Natural killer cell treated with Interleukin-12 subunit alpha and Interleukin-12 subunit beta and Interleukin-15 and Interleukin-18, amount 100 ng/mL, for 72 hours (primary cell): Measurements from ENCODE around the gene RIPK4. TPM values are rescaled to one million over a fixed set of nuclear protein-coding genes. Genes with fewer than 3 reads are reported as not detected.

Source experiments
- ATAC-seq, 2 donors: fragments of 150-1000 bp; cut with Tn5 transposase in 1 of 2; sonication (Bioruptor Pico), chemical (Tn5 transposase) in 1 of 2; 2 replicates each; pipeline ENCODE4 v1.10.0; 2021
- DNase-seq: peaks from one replicate; pipeline ENCODE4 v3.0.0; 2022; ENCODE audit warnings: low spot score
- H3K27ac Mint-ChIP-seq, 2 donors: 1 replicate in 1 of 2; 2 replicates in 1 of 2; pipeline ENCODE4 v1.8.0; 2022; ENCODE audit warnings: mixed read lengths in 2 of 2, mild to moderate bottlenecking in 1 of 2, moderate library complexity in 1 of 2
- H3K27me3 Mint-ChIP-seq, 2 donors: 1 replicate in 1 of 2; 2 replicates in 1 of 2; pipeline ENCODE4 v1.8.0; 2022; ENCODE audit warnings: mixed read lengths in 2 of 2
- H3K36me3 Mint-ChIP-seq: one replicate; pipeline ENCODE4 v1.8.0; 2022; ENCODE audit warnings: mixed read lengths
- H3K4me1 Mint-ChIP-seq, 2 donors: 1 replicate in 1 of 2; 2 replicates in 1 of 2; pipeline ENCODE4 v1.8.0; 2022; ENCODE audit warnings: low read depth in 2 of 2, mixed read lengths in 2 of 2, mild to moderate bottlenecking in 1 of 2
- H3K4me3 Mint-ChIP-seq: one replicate; pipeline ENCODE4 v1.8.0; 2022; ENCODE audit warnings: mixed read lengths
- H3K9me3 Mint-ChIP-seq: 2 replicates; pipeline ENCODE4 v1.8.0; 2022; ENCODE audit warnings: mixed read lengths
- total RNA-seq, 2 donors: library from RNA; stranded (reverse); gene quantifications; one replicate each; pipeline ENCODE4 v1.2.3, GENCODE V29; 2022

The RIPK4 gene
- total RNA-seq, 2 donors from 2014 or later: 0.11 TPM; not detected in 1

DNA sequence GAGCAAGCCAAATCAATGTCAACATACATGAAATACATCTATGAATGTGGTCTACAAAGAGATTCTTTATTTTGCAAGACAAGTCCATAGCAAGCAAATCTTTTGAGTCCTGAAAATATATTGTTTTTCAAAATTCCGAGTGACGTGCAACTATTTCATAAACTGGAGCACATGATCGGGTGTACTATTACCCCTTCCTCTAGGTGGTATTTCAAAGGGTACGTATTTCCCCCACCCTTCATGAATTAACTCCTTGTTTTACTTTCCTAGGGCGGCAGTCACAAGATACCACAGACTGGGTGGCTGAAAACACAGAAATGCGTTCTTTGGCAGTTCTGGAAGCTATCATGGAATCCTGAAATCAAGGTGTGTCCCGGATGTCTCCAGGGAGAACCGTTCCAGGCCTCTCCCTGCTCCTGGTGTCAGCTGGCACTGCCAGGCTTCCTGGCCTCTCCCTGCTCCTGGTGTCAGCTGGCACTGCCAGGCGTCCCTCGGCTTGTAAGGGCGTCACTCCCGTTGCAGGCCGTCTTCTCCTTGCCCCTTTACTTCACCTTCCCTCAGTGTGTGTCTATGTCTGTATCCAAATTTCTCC, 55.3 kb downstream of the RIPK4 start:
- peaks cover 8 to 14% of the 10 kb centered on the region in 2 donors for H3K4me1 Mint-ChIP-seq
- ATAC-seq (no peak), DNase-seq (no peak)
- peaks cover 11% of the 10 kb centered on the region for H3K36me3 Mint-ChIP-seq
- H3K27ac Mint-ChIP-seq: no peak overlapping the region
- no peaks in the 10 kb centered on the region for H3K9me3 Mint-ChIP-seq
- peaks cover 23 to 39% of the 10 kb centered on the region in 2 donors for H3K27me3 Mint-ChIP-seq
- H3K4me3 Mint-ChIP-seq: no peak overlapping the region

DNA sequence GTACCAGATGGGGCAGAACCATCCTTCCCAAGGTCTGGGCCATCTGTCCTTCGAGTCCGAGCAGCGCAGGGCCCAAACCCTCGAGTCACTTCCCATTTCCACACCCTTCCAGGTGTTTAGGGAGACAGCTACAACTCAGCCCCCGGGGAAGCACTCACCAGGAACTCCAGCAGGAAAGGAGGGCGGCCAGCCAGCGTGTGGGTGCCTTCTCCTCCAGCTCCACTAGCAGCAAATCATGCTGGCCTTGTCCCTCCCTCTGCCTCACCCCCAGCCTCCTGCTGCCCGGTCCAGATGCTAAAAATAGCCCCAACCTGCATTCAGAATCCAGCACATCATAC, 56.1 kb downstream of the RIPK4 start:
- Mint-ChIP-seq H3K4me1 (peaks cover 9 to 15% of the 10 kb centered on the region in 2 donors), H3K27me3 (peaks cover 18 to 35% of the 10 kb centered on the region in 2 donors), H3K27ac (no peak overlapping the region), H3K36me3 (peaks cover 11% of the 10 kb centered on the region), H3K9me3 (no peaks in the 10 kb centered on the region), H3K4me3 (no peak overlapping the region)
- ATAC-seq: no peak
- no peak for DNase-seq

DNA sequence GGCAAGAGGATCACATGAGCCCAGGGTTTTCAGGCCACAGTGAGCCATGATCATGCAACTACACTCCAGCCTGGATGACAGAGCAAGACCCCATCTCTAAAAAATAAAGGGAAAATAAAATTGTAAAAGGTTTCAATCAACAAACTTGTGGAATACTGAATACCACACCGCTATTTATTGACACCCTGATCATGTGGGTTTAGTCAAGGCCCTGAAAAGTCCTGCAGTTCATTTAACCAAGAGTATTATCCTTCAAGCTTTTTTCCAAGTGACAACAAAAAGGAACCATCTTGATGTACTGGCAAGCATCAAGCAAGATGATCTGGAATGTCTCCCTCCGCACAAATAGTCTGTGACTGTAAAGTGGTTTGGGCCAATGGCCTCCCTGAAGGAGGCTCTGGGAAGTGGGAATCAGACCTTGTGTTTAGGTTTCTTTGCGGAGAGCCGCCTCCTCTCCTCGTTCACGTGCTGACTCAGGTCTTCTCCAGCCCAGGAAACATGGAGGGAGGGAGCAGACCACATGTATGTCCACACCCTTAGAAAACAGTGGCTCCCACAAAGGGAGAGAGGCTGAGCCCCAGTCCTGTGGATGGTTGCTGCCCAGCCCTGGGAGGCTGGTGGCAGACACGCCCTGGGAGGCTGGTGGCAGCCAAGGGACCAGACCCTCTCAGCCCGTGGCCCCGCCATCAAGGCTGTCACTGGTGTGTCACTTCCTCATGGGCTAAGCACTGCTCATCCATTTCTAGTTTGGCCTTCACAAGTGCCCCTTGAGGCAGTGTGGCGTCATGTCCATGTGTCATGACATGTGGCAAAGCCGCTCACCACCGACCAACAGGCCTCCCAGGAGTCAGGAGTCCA, 56.7 kb downstream of the RIPK4 start:
- peaks cover 11% of the 10 kb centered on the region for H3K36me3 Mint-ChIP-seq
- DNase-seq (no peak), ATAC-seq (no peak)
- H3K27me3 Mint-ChIP-seq: peaks cover 15 to 31% of the 10 kb centered on the region in 2 donors
- peaks cover 9 to 15% of the 10 kb centered on the region in 2 donors for H3K4me1 Mint-ChIP-seq
- no peaks in the 10 kb centered on the region for H3K9me3 Mint-ChIP-seq
- no peak overlapping the region for H3K27ac Mint-ChIP-seq
- H3K4me3 Mint-ChIP-seq: no peak overlapping the region

DNA sequence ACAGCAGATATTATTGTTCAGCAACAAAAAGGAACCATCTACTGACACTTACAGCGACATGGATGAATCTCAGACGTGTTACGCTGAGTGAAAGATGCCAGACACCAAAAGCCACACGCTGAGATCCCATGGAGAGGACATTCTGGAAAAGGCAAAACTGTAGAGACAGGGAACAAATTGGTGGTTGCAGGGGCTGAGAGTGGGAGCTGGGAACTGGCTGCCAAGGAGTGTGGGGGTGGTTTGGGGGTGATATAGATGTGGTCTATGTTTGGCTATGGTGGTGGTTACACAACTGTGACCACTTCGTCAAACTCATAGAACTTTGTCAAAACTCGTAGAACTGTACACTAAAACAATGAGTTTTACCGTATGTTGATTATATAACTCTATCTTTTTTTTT, 57.7 kb downstream of the RIPK4 start:
- H3K36me3 Mint-ChIP-seq: peaks cover 11% of the 10 kb centered on the region

DNA sequence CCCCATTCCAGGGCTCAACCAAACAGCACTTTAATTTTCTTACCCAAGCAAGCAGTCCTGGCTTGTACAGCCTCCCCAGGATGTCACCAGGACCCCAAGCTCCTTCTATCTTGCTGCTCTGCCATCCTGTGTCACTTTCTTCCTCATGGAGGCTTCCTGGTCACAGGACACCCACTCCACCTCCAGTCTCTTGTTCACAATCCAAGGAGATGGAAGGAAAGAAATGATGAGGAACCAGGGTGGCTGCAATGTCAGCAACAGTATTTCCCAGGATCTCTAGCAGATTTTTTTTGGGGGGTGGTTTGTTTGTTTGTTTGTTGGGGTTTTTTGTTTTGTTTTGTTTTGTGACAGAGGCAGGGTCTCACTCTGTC, 58.9 kb downstream of the RIPK4 start:
- H3K9me3 Mint-ChIP-seq: no peaks in the 10 kb centered on the region
- peaks cover 11% of the 10 kb centered on the region for H3K36me3 Mint-ChIP-seq
- peaks cover 9 to 15% of the 10 kb centered on the region in 2 donors for H3K4me1 Mint-ChIP-seq
- ATAC-seq (no peak), DNase-seq (no peak)
- no peak overlapping the region for H3K27ac Mint-ChIP-seq
- H3K4me3 Mint-ChIP-seq: no peak overlapping the region
- peaks cover 8 to 29% of the 10 kb centered on the region in 2 donors for H3K27me3 Mint-ChIP-seq

More for the DNA sequence above, 57.7 kb downstream of the RIPK4 start:
- H3K4me3 Mint-ChIP-seq: no peak overlapping the region
- no peaks in the 10 kb centered on the region for H3K9me3 Mint-ChIP-seq
- H3K27me3 Mint-ChIP-seq: peaks cover 10 to 25% of the 10 kb centered on the region in 2 donors
- peaks cover 9 to 15% of the 10 kb centered on the region in 2 donors for H3K4me1 Mint-ChIP-seq
- DNase-seq (no peak), ATAC-seq (no peak)
- no peak overlapping the region for H3K27ac Mint-ChIP-seq

DNA sequence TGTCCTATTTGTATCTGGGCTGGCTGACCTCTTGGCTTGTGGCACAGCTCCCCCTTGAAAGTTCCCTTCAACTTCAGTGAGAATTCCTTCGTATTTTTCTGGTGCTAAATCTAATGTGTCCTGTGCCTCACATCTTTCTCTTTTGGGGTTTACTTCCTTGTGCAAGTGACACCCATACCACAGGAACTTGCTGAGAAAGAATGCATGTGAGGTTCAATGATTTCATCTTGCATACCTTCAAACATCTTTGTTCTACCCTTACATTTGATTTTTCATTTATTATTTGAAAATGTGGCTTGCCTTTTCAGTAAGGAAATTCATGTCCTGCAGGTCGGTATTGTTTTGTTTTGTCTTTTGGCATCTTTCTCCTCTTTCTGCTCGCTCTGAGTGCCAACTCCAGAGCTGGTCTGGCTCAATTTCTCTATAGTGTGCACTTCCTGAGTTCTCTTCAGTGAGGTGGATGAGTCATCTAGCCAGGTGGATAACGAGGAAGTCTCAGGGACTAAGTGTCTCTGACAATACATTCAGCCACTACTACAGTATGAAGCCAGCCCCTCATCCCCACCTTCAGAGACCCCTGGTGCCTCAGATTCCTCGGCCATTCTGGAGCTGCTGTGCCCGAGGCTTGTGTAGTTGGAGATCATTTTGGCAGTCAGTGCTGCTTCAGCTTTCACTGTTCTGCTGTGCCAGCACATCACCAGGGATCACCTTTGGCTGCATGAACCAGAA, 59.5 kb downstream of the RIPK4 start:
- H3K9me3 Mint-ChIP-seq: no peaks in the 10 kb centered on the region
- peaks cover 11 to 32% of the 10 kb centered on the region in 2 donors for H3K27me3 Mint-ChIP-seq
- ATAC-seq: no peak
- peaks cover 11% of the 10 kb centered on the region for H3K36me3 Mint-ChIP-seq
- no peak overlapping the region for H3K4me3 Mint-ChIP-seq
- no peak overlapping the region for H3K27ac Mint-ChIP-seq
- peaks cover 9 to 15% of the 10 kb centered on the region in 2 donors for H3K4me1 Mint-ChIP-seq
- DNase-seq: no peak

DNA sequence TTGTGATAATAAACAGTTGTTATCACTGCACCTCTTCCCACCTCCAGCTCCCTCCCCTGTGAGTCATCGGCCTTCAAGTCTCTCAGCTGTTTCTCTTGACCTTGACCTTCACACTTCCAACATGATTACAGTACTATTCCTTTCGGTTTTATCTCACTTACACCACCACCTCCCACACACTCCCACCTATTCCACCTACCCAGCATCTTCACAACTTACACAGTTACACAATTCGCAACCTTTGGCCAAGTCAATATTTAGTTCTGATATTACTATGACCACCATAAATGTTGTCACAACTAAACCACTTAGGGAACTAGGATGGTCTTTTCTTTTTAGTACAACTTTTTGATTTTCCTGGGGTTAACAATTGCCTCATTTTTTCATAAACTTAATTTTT, 60.2 kb downstream of the RIPK4 start:
- ATAC-seq (peak; percentile 59 to 62), DNase-seq (no peak)

DNA sequence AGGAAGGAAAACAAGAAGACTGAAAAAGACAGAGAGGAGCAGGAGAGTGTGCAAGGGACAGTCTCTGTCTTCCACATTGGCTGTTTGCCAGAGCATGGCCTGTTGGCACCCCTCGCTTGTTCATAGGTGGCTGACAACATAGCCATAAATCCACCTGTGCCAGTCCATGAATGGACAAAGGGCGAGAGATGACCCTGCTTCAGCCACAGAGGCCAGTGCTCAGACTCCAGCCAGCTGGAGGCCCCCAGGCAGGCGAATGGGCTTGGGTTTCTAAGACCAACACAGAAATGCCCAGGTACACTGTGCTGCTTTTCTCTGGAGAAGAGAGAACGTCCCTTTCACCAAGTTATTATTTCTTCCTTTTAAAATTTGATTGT, 60.6 kb downstream of the RIPK4 start:
- peaks cover 9 to 15% of the 10 kb centered on the region in 2 donors for H3K4me1 Mint-ChIP-seq
- DNase-seq (no peak), ATAC-seq (peak; percentile 3 to 29)
- no peak overlapping the region for H3K27ac Mint-ChIP-seq
- peaks cover 11% of the 10 kb centered on the region for H3K36me3 Mint-ChIP-seq
- no peak overlapping the region for H3K4me3 Mint-ChIP-seq
- H3K9me3 Mint-ChIP-seq: no peaks in the 10 kb centered on the region
- peaks cover 8 to 24% of the 10 kb centered on the region in 2 donors for H3K27me3 Mint-ChIP-seq

More for the DNA sequence above, 60.2 kb downstream of the RIPK4 start:
- Mint-ChIP-seq H3K36me3 (peaks cover 11% of the 10 kb centered on the region), H3K4me1 (peaks cover 9 to 15% of the 10 kb centered on the region in 2 donors), H3K27ac (no peak overlapping the region), H3K4me3 (no peak overlapping the region), H3K27me3 (peaks cover 8 to 27% of the 10 kb centered on the region in 2 donors), H3K9me3 (no peaks in the 10 kb centered on the region)

DNA sequence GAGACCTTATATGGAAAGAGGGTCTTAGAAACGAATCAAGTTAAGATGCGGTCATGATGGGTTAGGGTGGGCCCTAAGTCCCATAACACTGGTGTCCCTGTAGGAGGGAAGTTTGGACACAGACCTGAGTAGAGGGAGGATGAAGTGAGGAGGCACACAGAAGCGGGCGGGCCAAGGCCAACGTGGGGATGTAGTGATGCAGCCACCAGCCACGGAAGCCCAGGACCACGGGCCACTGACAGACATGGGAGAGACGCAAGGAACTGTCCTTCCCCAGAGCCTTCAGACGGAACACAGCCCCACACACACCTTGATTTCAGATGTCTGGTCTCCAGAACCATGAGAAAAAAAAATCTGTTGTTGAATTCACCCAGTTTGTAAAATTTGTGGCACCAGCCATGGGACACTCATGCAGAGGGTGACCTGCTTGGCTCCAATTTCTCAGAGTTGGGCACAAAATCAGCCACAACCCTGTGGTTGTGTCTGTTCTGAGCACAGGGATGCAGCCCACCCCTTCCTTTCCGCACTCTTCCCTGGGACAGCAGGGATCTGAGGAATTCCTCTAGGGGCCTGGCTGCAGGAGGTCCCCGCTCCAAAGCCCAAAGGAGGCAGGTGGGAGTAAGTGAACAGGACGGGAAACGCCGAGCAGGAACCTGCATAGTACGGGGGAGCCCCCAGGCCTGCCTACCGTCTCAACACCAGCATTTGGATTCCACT, 61.1 kb downstream of the RIPK4 start:
- DNase-seq: no peak
- Mint-ChIP-seq H3K36me3 (peaks cover 11% of the 10 kb centered on the region), H3K4me1 (peaks cover 9 to 15% of the 10 kb centered on the region in 2 donors), H3K27ac (no peak overlapping the region), H3K9me3 (no peaks in the 10 kb centered on the region), H3K27me3 (peaks cover 11 to 24% of the 10 kb centered on the region in 2 donors), H3K4me3 (no peak overlapping the region)
- ATAC-seq: no peak

DNA sequence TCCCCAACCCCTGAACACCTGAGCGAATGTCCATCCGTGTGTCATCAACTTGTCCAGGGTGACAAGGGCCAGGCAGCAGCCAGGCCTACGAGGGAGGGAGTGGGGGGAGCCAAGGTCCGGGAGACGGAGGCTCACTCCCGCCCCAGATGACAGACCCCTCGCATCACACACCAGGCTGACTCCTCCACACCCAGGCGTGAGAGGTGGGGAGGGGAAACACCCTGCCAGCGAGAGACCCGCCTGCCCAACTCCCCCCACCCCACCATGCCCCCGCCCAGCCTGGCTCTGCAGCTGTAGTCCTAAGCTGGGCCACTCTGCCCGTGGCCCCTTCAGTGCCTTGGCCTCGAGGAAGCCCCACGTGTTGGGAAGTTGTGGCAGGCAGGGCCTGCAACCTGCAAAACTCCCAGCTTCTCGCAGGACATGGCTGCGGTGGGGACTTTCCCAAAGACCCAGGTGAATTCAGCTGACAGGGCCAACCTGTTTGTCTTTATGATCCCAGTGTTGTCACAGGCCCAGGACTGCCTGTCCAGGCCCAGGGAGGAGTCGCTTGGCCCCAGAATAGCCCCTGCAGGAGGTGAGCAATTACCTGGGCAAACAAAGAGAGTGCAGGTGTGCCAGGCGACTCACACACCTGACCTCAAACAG, 62.9 kb downstream of the RIPK4 start:
- no peaks in the 10 kb centered on the region for H3K9me3 Mint-ChIP-seq
- peaks cover 15 to 24% of the 10 kb centered on the region in 2 donors for H3K27me3 Mint-ChIP-seq
- peaks cover 9 to 15% of the 10 kb centered on the region in 2 donors for H3K4me1 Mint-ChIP-seq
- H3K27ac Mint-ChIP-seq: no peak overlapping the region
- H3K36me3 Mint-ChIP-seq: peaks cover 11% of the 10 kb centered on the region
- ATAC-seq (no peak), DNase-seq (no peak)
- no peak overlapping the region for H3K4me3 Mint-ChIP-seq

DNA sequence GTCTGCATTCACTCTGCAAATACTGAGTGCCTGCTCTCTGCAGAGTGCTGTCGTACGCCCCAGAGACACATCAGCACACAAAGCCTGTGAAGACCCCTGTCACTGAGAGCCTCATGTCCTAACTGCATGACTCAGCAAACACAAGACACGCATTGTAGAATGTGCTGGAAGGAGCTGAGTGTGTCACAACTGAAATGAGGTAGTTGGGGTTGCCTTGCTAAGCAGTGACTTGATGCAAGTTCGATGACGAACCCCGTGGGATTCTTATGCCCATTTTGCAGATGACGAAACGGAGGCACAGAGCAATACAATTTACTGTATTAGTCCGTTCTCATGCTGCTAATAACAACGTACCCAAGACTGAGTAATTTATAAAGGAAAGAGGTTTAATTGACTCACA, 65.1 kb downstream of the RIPK4 start:
- Mint-ChIP-seq H3K4me3 (no peak overlapping the region), H3K36me3 (peaks cover 3% of the 10 kb centered on the region), H3K27me3 (peaks cover 13 to 14% of the 10 kb centered on the region in 2 donors), H3K4me1 (peaks cover 3 to 4% of the 10 kb centered on the region in 2 donors), H3K9me3 (no peaks in the 10 kb centered on the region), H3K27ac (no peak overlapping the region)
- DNase-seq: no peak
- no peak for ATAC-seq

DNA sequence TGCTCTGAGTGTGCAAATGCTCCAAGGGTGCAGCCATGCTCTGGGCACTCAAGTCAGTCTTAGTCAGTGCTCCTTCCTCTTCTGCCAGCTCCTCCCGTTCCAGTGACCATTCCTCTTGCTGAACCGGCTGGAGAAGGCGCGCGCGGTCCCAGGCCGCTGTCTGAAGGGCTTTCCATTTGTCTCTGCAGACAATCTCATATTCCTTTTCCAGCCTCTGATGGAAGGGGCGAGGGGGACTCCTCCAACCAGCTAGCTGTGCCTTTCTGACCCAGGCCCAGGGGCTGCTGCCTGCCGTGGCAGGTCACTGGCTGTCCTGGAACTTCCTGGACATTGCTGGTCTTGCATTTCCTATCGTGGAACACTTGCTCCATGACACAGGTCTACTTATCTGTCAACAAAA, 67.5 kb downstream of the RIPK4 start:
- Mint-ChIP-seq H3K36me3 (no peaks in the 10 kb centered on the region), H3K27me3 (peaks cover 12 to 18% of the 10 kb centered on the region in 2 donors)
- no peak for DNase-seq

DNA sequence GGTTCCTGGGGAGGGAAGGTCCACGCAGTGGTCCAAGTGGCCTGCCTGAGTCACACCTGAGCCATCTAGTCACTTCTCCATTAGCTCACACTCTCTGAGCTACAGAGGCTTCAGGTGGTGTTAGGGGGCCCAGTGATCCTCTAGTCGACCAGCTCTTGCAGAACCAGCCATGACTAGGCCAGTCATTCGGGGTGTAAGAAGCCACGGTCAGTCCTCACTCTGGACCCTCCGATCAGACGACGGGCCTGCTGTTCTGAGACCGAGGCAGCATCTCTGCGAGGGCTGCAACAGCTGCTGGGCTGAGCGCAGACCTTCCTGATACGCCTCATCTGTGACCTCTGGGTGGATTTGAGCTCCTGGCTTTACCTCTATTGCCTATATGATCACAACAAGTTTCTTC, 68.8 kb downstream of the RIPK4 start:
- no peaks in the 10 kb centered on the region for H3K36me3 Mint-ChIP-seq
- H3K27ac Mint-ChIP-seq: no peak overlapping the region
- H3K27me3 Mint-ChIP-seq: peaks cover 16 to 24% of the 10 kb centered on the region in 2 donors
- DNase-seq (no peak), ATAC-seq (no peak)
- no peaks in the 10 kb centered on the region for H3K4me1 Mint-ChIP-seq
- no peak overlapping the region for H3K4me3 Mint-ChIP-seq
- no peaks in the 10 kb centered on the region for H3K9me3 Mint-ChIP-seq

More for the DNA sequence above, 67.5 kb downstream of the RIPK4 start:
- Mint-ChIP-seq H3K27ac (no peak overlapping the region), H3K4me1 (no peaks in the 10 kb centered on the region), H3K4me3 (no peak overlapping the region), H3K9me3 (no peaks in the 10 kb centered on the region)
- ATAC-seq: no peak
